GM12801 (cell line): ENCODE results near the gene DNA2.

Experiments used
- TF ChIP-seq, protein P1 (sequence below): IDR thresholded peaks from one replicate; pipeline ENCODE4 v1.5.1; 2011; ENCODE audit warnings: control low read depth; ENCODE audit not compliant: insufficient read length; ENCODE audit errors: extremely low read depth

Gene DNA2

DNA sequence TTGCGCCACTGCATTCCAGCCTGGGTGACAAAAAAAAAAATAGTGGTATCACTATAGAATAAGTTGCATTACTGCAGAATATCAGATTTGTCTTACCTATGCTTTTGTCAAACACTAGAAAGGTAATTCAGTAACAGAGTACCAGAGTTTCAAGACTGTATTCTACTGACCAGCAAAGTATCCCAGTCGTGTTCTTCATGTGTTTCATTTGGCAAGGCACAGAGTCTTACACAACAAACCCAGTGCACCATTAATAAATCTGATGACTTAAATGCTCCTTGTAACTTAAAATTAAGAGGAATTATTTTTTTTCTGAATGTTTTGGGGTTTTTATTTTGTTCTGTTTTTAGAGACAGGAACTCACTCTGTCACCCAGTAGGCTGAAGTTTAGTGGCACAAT lies 104.7 kb downstream of the DNA2 start:
- TF ChIP-seq, protein P1, sequence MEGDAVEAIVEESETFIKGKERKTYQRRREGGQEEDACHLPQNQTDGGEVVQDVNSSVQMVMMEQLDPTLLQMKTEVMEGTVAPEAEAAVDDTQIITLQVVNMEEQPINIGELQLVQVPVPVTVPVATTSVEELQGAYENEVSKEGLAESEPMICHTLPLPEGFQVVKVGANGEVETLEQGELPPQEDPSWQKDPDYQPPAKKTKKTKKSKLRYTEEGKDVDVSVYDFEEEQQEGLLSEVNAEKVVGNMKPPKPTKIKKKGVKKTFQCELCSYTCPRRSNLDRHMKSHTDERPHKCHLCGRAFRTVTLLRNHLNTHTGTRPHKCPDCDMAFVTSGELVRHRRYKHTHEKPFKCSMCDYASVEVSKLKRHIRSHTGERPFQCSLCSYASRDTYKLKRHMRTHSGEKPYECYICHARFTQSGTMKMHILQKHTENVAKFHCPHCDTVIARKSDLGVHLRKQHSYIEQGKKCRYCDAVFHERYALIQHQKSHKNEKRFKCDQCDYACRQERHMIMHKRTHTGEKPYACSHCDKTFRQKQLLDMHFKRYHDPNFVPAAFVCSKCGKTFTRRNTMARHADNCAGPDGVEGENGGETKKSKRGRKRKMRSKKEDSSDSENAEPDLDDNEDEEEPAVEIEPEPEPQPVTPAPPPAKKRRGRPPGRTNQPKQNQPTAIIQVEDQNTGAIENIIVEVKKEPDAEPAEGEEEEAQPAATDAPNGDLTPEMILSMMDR = no peak

DNA sequence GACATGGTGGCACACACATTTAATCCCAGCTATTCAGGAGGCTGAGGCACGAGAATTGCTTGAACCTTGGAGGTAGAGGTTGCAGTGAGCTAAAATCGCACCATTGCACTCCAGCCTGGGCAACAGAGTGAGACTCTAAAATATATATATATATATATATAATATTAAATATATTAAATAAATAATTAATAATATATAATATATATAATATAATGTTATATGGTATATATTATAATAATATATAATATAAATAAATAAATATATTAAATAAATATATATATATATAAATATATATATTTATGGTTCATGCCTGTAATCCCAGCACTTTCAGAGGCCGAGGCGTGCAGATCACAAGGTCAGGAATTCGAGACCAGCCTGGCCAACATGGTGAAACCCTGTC lies 105.2 kb downstream of the DNA2 start:
- TF ChIP-seq, protein P1 = no peak

DNA sequence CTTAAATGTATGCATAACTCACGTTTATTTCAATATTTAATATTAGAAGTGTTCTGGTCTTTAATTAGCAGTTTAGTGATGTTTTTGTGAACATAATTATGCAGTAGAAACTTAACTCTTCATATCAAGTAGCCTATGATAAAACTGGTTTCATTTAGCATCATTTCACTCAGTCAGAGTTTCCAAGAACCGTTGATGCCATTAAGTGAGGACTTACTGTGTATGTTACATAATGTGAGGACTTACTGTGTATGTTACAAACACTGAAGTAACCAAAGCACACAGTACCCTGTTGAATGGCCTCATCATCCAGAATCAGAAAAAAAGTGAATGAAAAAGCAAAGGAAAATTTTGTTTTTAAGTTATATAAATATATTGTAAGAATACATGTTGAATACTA lies 106.2 kb downstream of the DNA2 start:
- TF ChIP-seq, protein P1 = no peak

DNA sequence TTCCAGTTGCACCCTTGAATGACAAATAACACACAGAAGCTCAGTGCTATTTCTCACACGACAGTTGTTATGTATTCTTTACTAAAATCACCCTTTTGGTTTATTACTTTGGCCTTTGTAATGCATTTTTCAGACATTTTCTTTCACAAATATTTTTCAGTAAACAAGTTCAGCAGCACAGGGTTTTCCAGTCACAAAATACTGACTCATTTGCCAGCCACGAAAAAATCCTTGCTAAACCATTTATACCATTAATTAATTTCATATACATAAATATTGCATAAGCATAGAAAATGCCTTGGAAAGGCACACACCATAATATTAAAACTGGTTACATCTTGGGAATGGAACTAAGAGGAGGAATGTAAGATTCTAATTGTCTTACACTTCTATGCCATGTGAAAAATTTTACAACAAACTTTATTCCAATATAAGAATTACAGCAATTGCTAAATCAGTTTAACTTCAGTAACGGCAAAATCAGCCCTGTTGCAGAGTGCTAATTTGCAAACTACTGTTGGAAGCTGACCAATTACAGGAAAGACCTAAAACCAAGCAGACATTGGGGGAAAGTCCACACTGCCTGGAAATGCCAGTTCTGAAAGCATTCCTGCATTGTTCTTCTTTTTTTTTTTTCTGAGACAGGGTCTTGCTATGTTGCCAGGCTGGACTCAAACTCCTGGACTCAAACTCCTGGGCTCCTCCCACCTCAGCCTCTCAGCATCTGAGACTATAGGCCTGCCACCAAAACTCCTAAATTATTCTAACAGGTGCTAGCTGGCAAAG lies 107.5 kb downstream of the DNA2 start:
- TF ChIP-seq, protein P1 = no peak
